HepG2 (cell line): Measurements from ENCODE around the gene ING1. TPM values are rescaled to one million over a fixed set of nuclear protein-coding genes. Genes with fewer than 3 reads are reported as not detected.

ENCODE experiments used
- CBX5 ChIP-seq: sonication (generic); formaldehyde crosslinking; IDR thresholded peaks from 2 replicates; pipeline ENCODE4 v1.4.0; 2020; ENCODE audit warnings: missing genetic modification reagents, borderline replicate concordance
- DPF2 ChIP-seq: sonication (generic); formaldehyde crosslinking; IDR thresholded peaks from 2 replicates; pipeline ENCODE4 v1.4.0; 2020; ENCODE audit warnings: mild to moderate bottlenecking, low read depth, missing genetic modification reagents, borderline replicate concordance
- EED ChIP-seq: sonication (generic); formaldehyde crosslinking; IDR thresholded peaks from 2 replicates; pipeline ENCODE4 v1.5.0; 2020; ENCODE audit warnings: mild to moderate bottlenecking, missing genetic modification reagents
- ETV5 ChIP-seq: IDR thresholded peaks from 2 replicates; pipeline ENCODE4 v1.6.1; 2018; ENCODE audit warnings: missing biosample characterization, missing genetic modification reagents, inconsistent platforms, borderline replicate concordance
- GATAD2A ChIP-seq: IDR thresholded peaks from 2 replicates; pipeline ENCODE4 v1.6.1; 2016
- HOXD1 ChIP-seq: sonication (generic); formaldehyde crosslinking; IDR thresholded peaks from 2 replicates; pipeline ENCODE4 v1.5.0; 2020; ENCODE audit warnings: missing genetic modification reagents
- JUN ChIP-seq: sonication (generic); formaldehyde crosslinking; IDR thresholded peaks from 2 replicates; pipeline ENCODE4 v1.4.0; 2020; ENCODE audit warnings: mild to moderate bottlenecking, missing genetic modification reagents
- LCORL ChIP-seq, 2 experiments: fragments of 450-650 bp in 1 of 2; sonication (generic) in 1 of 2; formaldehyde crosslinking in 1 of 2; IDR thresholded peaks; 2 replicates each; pipeline versions ENCODE4 v1.5.0 to v1.6.1; 2017 to 2020; ENCODE audit warnings: antibody characterized with exemption in 1 of 2, missing genetic modification reagents in 1 of 2
- ZBTB38 ChIP-seq: sonication (generic); formaldehyde crosslinking; IDR thresholded peaks from 2 replicates; pipeline ENCODE4 v1.5.1; 2020; ENCODE audit warnings: mild to moderate bottlenecking, missing genetic modification reagents
- ZNF33B ChIP-seq: sonication (generic); formaldehyde crosslinking; IDR thresholded peaks from 2 replicates; pipeline ENCODE4 v1.5.1; 2020; ENCODE audit warnings: mild to moderate bottlenecking, missing genetic modification reagents
- ZNF773 ChIP-seq: sonication (generic); formaldehyde crosslinking; IDR thresholded peaks from 2 replicates; pipeline ENCODE4 v1.4.0; 2020; ENCODE audit warnings: missing genetic modification reagents, borderline replicate concordance
- polyA plus RNA-seq, 8 experiments: library from polyadenylated mRNA; depleted of rRNA in 3 of 8; stranded (reverse) in 7 of 8; unstranded in 1 of 8; fragments of >200 nt; fragmentation: Illumina TruSeq in 4 of 8; extraction: Trizol in 4 of 8; gene quantifications; 2 replicates each; pipeline versions ENCODE4 v1.2.1 to v1.2.3, GENCODE V29; 2011 to 2016; ENCODE audit warnings: low read depth in 4 of 8, missing spikeins in 1 of 8, mixed read lengths in 1 of 8; ENCODE audit not compliant: insufficient read depth in 1 of 8
- total RNA-seq, 5 experiments: library from RNA; depleted of rRNA; stranded (reverse); fragments of >200 nt; fragmentation: Illumina TruSeq; extraction: Trizol; gene quantifications; 2 replicates each; pipeline ENCODE4 v1.2.3, GENCODE V29; 2016; ENCODE audit warnings: low read depth in 1 of 5
- TF ChIP-seq, protein P1 (sequence below): sonication (generic); formaldehyde crosslinking; IDR thresholded peaks from 2 replicates; pipeline ENCODE4 v1.4.0; 2020; ENCODE audit warnings: missing genetic modification reagents, borderline replicate concordance
- TF ChIP-seq, protein P2 (sequence below): sonication (generic); formaldehyde crosslinking; IDR thresholded peaks from 2 replicates; pipeline ENCODE4 v1.4.0; 2020; ENCODE audit warnings: low read depth, mild to moderate bottlenecking, missing genetic modification reagents
- TF ChIP-seq, protein P3 (sequence below): sonication (generic); formaldehyde crosslinking; IDR thresholded peaks from 2 replicates; pipeline ENCODE4 v1.4.0; 2020; ENCODE audit warnings: missing genetic modification reagents
- TF ChIP-seq, protein P4 (sequence below): sonication (generic); formaldehyde crosslinking; IDR thresholded peaks from 2 replicates; pipeline ENCODE4 v1.5.1; 2020; ENCODE audit warnings: mild to moderate bottlenecking, moderate library complexity, missing genetic modification reagents

The ING1 gene
- total and polyA plus RNA-seq, 2 of the 13 experiments (the other 11 are each of a cell fraction or from before 2014, with no cell fraction given) = 8.1 to 16.1 TPM

DNA sequence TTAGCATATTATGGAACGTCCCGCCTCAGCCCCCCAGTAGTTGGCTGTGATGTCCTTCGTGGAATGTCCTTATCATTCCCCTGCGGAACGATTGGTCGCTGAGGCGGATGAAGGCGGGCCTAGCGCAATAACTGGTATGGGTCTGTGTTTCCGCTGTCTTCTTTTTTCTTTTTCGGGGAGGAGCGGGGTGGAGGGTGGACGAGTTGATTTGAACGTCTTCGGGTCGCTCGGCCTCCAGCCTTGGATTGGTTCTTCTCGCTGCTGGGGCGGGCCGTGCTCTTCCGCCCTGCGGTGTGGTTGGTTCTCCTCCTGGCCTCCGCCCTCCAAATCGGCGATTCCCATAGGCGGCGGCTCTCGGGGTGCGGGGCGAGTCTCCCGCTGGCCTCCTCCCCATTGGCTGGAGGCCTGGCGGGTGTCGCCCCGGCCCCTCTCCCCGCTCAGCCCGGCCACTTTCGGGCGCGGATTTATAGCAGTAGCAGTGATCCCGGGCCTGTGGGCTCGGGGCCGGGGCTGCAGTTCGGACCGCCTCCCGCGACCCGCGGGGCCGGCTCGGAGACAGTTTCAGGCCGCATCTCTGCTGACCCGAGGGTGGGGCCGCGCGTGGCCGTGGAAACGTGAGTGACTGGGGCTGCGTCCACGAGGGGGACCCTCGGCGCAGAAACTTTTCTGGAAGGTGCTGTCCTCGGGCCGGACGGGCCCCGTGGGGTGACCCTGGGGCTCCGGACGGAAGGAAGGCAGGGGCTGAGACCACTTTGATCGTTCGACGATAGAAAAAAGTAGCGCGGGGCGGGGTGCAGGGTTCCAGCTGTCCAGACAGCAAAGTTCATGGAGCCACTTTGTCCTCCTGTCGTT, 2.1 kb downstream of the ING1 start (continued):
- TF ChIP-seq, protein P1, sequence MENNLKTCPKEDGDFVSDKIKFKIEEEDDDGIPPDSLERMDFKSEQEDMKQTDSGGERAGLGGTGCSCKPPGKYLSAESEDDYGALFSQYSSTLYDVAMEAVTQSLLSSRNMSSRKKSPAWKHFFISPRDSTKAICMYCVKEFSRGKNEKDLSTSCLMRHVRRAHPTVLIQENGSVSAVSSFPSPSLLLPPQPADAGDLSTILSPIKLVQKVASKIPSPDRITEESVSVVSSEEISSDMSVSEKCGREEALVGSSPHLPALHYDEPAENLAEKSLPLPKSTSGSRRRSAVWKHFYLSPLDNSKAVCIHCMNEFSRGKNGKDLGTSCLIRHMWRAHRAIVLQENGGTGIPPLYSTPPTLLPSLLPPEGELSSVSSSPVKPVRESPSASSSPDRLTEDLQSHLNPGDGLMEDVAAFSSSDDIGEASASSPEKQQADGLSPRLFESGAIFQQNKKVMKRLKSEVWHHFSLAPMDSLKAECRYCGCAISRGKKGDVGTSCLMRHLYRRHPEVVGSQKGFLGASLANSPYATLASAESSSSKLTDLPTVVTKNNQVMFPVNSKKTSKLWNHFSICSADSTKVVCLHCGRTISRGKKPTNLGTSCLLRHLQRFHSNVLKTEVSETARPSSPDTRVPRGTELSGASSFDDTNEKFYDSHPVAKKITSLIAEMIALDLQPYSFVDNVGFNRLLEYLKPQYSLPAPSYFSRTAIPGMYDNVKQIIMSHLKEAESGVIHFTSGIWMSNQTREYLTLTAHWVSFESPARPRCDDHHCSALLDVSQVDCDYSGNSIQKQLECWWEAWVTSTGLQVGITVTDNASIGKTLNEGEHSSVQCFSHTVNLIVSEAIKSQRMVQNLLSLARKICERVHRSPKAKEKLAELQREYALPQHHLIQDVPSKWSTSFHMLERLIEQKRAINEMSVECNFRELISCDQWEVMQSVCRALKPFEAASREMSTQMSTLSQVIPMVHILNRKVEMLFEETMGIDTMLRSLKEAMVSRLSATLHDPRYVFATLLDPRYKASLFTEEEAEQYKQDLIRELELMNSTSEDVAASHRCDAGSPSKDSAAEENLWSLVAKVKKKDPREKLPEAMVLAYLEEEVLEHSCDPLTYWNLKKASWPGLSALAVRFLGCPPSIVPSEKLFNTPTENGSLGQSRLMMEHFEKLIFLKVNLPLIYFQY = peak; percentile 29; the same call in 1 of the 2 replicates
- no peak for TF ChIP-seq CBX5
- no peak for TF ChIP-seq DPF2 (CRISPR knock-in tag)
- 0 out of 2 replicates have a peak, but pooled peaks have one; percentile 19 for TF ChIP-seq LCORL (IDR thresholded peaks at IDR 0.05)
- no peak for TF ChIP-seq LCORL (CRISPR knock-in tag; IDR thresholded peaks at IDR 0.05)
- TF ChIP-seq ZNF773 (CRISPR knock-in tag) = no peak; the same call in 1 of the 2 replicates
- TF ChIP-seq, protein P2, sequence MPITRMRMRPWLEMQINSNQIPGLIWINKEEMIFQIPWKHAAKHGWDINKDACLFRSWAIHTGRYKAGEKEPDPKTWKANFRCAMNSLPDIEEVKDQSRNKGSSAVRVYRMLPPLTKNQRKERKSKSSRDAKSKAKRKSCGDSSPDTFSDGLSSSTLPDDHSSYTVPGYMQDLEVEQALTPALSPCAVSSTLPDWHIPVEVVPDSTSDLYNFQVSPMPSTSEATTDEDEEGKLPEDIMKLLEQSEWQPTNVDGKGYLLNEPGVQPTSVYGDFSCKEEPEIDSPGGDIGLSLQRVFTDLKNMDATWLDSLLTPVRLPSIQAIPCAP = no peak
- TF ChIP-seq ETV5 = no peak
- peak; percentile 84; the same call in 1 of the 2 replicates for TF ChIP-seq HOXD1 (CRISPR knock-in tag)
- TF ChIP-seq, protein P3, sequence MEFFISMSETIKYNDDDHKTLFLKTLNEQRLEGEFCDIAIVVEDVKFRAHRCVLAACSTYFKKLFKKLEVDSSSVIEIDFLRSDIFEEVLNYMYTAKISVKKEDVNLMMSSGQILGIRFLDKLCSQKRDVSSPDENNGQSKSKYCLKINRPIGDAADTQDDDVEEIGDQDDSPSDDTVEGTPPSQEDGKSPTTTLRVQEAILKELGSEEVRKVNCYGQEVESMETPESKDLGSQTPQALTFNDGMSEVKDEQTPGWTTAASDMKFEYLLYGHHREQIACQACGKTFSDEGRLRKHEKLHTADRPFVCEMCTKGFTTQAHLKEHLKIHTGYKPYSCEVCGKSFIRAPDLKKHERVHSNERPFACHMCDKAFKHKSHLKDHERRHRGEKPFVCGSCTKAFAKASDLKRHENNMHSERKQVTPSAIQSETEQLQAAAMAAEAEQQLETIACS = no peak
- no peak for TF ChIP-seq EED
- no peak for TF ChIP-seq JUN (CRISPR knock-in tag)
- TF ChIP-seq, protein P4, sequence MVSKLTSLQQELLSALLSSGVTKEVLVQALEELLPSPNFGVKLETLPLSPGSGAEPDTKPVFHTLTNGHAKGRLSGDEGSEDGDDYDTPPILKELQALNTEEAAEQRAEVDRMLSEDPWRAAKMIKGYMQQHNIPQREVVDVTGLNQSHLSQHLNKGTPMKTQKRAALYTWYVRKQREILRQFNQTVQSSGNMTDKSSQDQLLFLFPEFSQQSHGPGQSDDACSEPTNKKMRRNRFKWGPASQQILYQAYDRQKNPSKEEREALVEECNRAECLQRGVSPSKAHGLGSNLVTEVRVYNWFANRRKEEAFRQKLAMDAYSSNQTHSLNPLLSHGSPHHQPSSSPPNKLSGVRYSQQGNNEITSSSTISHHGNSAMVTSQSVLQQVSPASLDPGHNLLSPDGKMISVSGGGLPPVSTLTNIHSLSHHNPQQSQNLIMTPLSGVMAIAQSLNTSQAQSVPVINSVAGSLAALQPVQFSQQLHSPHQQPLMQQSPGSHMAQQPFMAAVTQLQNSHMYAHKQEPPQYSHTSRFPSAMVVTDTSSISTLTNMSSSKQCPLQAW (CRISPR knock-in tag) = no peak
- TF ChIP-seq GATAD2A (CRISPR knock-in tag) = no peak; the same call in 1 of the 2 replicates
- peak; percentile 93 for TF ChIP-seq ZNF33B
- no peak for TF ChIP-seq ZBTB38
